ENCODE measurements around the gene ARFRP1.

Gene ARFRP1

GRCh38 chr20:63704749-63705117 lies 3.0 kb downstream of the ARFRP1 start:
- DNase-seq (ENCODE audit: low read depth): no peak
- no peak for TF ChIP-seq CTCF (IDR thresholded peaks at IDR 0.05; ENCODE audit: insufficient read depth, low read depth, low read length, missing control alignments)
- H3K4me3 ChIP-seq (ENCODE audit: low read depth, low read length): no peak overlapping the region

GRCh38 chr20:63703976-63704748 lies 3.6 kb downstream of the ARFRP1 start:
- no peak for DNase-seq (ENCODE audit: low read depth)
- TF ChIP-seq CTCF (IDR thresholded peaks at IDR 0.05; ENCODE audit: insufficient read depth, low read depth, low read length, missing control alignments): no peak

GRCh38 chr20:63703471-63703975 lies 4.3 kb downstream of the ARFRP1 start:
- H3K4me3 ChIP-seq (ENCODE audit: low read depth, low read length): no peak overlapping the region
- TF ChIP-seq CTCF (IDR thresholded peaks at IDR 0.05; ENCODE audit: insufficient read depth, low read depth, low read length, missing control alignments): no peak
- no peak for DNase-seq (ENCODE audit: low read depth)

More at GRCh38 chr20:63703976-63704748, 3.6 kb downstream of the ARFRP1 start:
- no peak overlapping the region for H3K4me3 ChIP-seq (ENCODE audit: low read depth, low read length)

GRCh38 chr20:63702751-63703470 lies 4.9 kb downstream of the ARFRP1 start:
- TF ChIP-seq CTCF (IDR thresholded peaks at IDR 0.05; ENCODE audit: insufficient read depth, low read depth, low read length, missing control alignments): no peak
- no peak overlapping the region for H3K4me3 ChIP-seq (ENCODE audit: low read depth, low read length)
- no peak for DNase-seq (ENCODE audit: low read depth)

GRCh38 chr20:63702036-63702665 lies 5.6 kb downstream of the ARFRP1 start:
- no peak for DNase-seq (ENCODE audit: low read depth)

More at GRCh38 chr20:63702036-63702665, 5.6 kb downstream of the ARFRP1 start:
- no peak for TF ChIP-seq CTCF (IDR thresholded peaks at IDR 0.05; ENCODE audit: insufficient read depth, low read depth, low read length, missing control alignments)
- H3K4me3 ChIP-seq (ENCODE audit: low read depth, low read length): no peak overlapping the region

Data from GM12865 (cell line).